Activated naive CD4-positive, alpha-beta T cell treated with anti-CD3 and anti-CD28 coated beads, Interleukin-2, amount 50 U/mL, for 16 hours (primary cell): ENCODE results near the gene HAND1.

Experiments
- DNase-seq: peaks from one replicate; pipeline ENCODE4 v3.0.0-alpha.2; 2020

Gene HAND1

GRCh38 chr5:154477382-154478223 lies 424 bp downstream of the HAND1 start:
- no peak for DNase-seq

- no peak for DNase-seq
Measured at GRCh38 chr5:154476354-154477205, 1.4 kb downstream of the HAND1 start.

- DNase-seq = no peak
Measured at GRCh38 chr5:154475591-154476353, 2.3 kb downstream of the HAND1 start.

- DNase-seq = no peak
Measured at GRCh38 chr5:154474396-154475334, 3.4 kb downstream of the HAND1 start.

- no peak for DNase-seq
Measured at GRCh38 chr5:154473581-154474283, 4.3 kb downstream of the HAND1 start.

GRCh38 chr5:154472871-154473580 lies 5.0 kb downstream of the HAND1 start:
- DNase-seq = no peak

- DNase-seq = no peak
Measured at GRCh38 chr5:154470947-154471870, 6.8 kb downstream of the HAND1 start.

- DNase-seq = no peak
Measured at GRCh38 chr5:154470137-154470536, 7.9 kb downstream of the HAND1 start.

- DNase-seq = peak; percentile 74
Measured at GRCh38 chr5:154467655-154468354, 10.2 kb downstream of the HAND1 start.

- no peak for DNase-seq
Measured at GRCh38 chr5:154466671-154467070, 11.4 kb downstream of the HAND1 start.

- DNase-seq = no peak
Measured at GRCh38 chr5:154466147-154466546, 11.9 kb downstream of the HAND1 start.

GRCh38 chr5:154465169-154465568 lies 12.9 kb downstream of the HAND1 start:
- DNase-seq = no peak

- no peak for DNase-seq
Measured at GRCh38 chr5:154464438-154464837, 13.6 kb downstream of the HAND1 start.

- no peak for DNase-seq
Measured at GRCh38 chr5:154461531-154461930, 16.5 kb downstream of the HAND1 start.

- no peak for DNase-seq
Measured at GRCh38 chr5:154460172-154460571, 17.9 kb downstream of the HAND1 start.

- no peak for DNase-seq
Measured at GRCh38 chr5:154459015-154459414, 19.0 kb downstream of the HAND1 start.

GRCh38 chr5:154456540-154456939 lies 21.5 kb downstream of the HAND1 start:
- DNase-seq = no peak

GRCh38 chr5:154455585-154455984 lies 22.4 kb downstream of the HAND1 start:
- no peak for DNase-seq

- no peak for DNase-seq
Measured at GRCh38 chr5:154451957-154452356, 26.1 kb downstream of the HAND1 start.
